Dedifferentiated amniotic fluid mesenchymal stem cell (primary cell): ENCODE results near the gene ORC4.

ENCODE experiments used
- DNase-seq: peaks from one replicate; pipeline ENCODE4 v3.0.0-alpha.2; 2016; ENCODE audit errors: extremely low spot score

Gene ORC4

DNA sequence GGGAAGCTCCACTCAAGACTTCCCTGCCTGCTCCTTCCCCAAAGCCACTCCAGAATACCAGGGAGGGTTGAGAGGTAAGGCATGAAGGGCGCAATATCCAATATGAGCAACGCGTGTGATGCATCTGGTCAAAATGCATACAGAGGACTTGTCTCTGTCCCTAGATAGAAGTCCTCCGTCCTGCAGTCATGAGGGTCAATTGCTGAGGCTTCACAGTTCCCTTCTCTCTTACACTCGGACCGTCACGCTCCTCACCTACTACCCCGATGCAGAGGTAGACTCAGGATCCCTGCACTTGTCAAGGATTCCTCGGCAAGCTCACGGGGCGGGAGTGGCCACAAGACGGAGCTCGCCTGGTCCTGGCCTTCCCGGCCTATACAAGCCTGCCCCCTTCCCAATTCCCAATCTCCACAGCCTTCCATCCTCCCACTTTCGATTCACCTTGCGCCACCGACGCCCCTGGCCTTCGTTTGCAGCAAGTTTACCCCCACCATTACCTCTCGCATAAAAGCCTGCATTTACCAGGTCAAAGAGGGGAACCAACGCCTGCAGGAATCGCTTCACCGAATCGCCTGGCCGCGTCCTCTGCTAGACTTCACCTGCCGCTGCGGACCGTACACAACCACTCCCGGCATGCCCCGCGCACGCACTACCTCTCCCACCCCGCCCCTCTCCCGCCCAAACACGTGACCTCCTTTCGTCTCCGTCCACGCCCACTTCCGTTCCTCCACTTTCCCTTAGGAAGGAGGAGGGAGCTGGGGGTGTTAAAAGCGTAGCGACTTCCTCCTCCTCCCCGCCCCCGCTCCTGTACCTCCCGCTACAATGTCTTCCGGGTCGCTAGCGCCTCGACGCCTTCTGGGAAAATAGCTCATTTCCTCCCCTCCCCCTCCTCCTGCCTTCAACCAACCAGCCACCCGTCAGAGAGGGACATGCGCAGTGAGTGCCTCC lies at the start of gene ORC4:
Gene ORC4, minus strand, starts transcription at position 627 of the 948 bp plus-strand sequence. CDS start 44,779 bp downstream, outside the sequence.
- peak; percentile 100 for DNase-seq

DNA sequence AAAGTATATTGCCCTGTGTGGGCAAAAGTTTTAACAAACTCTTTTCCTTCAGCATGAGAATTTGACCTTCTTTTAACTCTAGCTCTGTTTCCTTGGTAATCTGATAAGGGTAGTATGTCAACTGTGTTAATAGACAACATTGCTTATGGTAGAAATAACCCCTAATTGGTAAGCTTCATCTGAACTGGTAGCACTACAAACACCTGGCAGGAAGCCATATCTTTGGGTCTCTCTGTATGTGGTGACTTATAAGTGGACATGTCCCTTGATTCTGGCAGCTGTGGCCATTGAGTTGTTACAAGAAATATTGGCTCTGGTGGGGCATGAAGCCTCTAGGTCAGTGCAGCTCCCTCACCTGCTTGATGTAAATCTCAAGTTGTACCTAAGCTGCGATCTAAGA lies 47.3 kb upstream of the ORC4 start:
- no peak for DNase-seq

DNA sequence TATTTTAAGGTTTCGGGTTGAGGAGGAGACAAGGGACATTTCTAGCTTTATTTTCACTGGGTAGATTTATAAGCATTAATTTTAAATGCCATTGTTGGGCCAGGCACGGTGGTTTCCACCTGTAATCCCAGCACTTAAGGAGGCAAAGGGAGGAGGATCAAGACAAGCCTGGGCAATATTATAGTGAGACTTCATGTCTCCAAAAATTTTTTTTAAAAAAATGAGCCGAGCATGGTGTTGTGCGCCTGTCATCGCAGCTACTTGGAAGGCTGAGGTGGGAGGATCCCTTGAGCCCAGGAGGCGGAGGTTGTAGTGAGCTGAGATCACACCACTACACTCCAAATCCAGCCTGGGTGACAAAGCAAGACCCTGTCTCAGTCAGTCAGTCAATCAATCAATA lies 45.4 kb upstream of the ORC4 start:
- DNase-seq, result no peak

DNA sequence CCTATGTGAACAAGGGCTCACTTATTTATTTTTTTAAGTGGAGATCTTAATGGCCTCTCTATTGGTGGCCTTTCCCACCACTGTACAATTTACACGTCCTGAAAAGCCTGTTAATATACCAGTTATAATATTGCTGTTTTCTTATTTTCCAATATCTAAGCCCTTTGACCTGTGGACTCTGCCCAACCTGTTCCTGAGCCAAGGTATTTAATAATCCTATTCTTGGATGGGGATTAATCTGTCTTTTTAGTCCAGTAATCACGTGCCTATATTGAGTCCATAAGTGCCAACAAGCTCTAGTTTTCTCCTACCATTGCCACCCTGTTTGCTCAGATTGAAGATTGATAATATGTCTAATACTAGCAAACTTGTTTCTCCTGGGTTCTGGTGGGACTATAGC lies 43.1 kb upstream of the ORC4 start:
- DNase-seq, result no peak

DNA sequence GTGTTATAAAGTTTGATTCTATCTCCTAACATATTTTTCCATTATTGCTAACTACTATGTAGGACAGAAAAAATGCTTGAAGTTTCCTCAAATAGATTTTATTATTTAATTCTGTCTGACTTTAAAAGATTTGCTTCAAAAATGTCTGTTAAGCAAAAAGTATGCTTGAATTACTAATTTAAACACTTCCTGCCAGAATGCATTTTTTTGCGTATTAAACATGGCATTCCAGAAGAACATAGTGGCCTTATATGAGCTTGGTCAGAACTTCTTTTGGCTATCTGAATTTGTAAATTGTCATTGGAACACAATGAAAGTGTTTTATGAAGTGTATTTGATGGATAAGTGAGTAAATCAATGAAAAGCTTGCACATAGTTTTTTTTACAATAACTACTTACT lies 38.1 kb upstream of the ORC4 start:
- DNase-seq, result no peak

DNA sequence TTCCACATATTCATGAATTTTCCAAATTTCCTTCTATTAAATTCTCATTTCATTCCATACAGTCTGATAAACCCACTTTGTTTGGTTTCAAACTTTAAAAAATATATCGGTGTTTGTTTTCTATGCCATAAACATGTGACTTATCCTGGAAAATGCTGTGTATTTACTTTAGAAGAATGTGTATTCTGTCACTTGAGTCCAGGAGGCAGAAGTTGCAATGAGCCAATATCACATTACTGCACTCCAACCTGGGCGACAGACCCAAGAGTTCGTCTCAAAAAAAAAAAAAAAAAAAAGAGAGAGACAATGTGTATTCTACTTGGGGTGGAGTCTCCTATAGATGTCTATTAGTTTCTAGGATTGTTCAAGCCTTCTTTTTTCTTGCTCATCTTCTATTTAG lies 32.1 kb upstream of the ORC4 start:
- no peak for DNase-seq

DNA sequence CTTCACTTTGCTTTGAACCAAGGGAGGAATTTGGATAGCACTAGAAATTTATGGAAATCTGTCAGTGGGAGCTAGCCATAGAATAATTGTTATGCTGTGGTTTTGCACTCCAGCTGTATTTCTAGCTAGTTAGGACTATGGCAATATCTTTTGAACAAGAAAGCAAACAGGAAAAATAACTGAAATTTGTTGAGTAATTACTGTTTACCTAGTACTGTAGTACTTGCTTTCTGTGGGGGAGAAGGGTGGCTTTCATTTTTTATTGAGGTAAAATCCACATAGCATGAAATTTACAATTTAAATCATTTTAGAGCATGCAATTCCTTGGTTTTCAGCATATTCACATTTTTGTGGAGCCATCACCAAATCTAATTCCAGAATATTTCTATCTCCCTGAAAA lies 28.7 kb upstream of the ORC4 start:
- DNase-seq, result no peak

DNA sequence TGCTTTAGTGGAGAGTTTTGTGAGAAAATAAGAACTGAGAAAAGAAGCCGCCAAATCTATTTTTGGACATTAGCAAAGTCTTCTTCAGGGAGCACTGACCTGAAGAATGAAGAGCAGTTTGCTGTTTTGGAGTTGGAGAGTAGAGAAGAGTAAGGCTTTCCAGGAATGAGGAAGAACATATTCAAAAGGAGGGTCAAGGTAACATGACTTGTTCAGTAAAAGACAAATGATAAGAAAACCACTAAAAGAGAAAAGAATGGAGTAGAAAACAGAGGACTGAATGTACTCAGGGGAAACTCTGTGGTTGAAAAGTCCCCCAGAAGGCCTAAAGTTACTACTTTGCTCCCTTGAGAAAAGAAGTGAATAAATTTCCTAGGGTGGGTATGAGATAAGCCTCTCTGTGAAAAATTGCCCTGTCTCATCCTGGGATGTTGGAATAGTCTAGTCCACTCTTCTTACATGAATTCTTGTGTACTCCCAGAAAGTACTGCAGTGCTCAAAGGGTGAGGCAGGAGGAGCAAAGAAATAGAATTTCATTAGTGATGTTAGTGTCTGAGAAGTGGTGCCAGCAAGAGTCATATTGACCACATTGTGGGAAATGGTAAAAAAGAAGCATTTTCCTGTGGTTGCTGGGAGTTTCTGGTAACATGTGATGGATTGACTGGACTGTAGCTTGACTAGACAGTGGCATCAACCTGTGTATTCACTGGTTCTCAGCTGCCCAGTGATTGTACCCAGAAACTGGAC lies 28.1 kb upstream of the ORC4 start:
- DNase-seq, result no peak

DNA sequence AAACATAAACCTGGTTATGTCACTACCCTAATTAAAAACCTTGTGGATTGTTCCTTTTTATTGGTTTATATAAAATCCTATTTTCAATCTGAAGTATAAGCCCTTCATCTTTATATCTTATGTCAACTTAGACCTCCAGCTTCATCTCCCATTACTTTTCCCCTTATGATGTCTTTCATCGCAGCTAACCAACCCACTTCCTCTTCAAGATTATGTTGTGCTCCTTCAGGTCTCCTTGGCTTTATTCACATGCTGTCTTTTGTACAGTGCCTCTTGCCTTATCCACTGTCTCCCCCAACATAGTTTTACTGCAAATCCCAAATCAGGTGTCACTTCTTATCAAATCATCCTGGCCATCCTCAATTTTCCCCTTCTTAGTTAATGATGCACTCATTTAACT lies 26.3 kb upstream of the ORC4 start:
- no peak for DNase-seq

DNA sequence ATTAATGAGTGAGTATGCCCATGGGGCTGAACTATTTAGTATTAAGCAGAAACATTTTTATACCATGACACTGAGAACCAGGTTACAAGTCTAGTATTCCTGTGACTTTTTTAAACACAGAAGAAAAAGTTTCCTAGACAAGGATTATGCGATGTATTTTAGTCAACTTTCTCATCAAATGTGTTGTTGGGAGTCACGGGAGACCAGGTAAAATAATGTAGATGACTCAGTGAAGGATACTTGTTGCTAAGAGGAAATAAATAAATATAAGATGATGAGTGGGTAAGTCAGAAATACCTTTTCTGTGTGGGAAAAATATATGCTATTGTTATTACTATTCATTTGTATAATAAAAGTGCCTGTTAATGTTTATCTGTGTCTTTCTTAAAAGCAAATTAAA lies 23.8 kb upstream of the ORC4 start:
- no peak for DNase-seq

DNA sequence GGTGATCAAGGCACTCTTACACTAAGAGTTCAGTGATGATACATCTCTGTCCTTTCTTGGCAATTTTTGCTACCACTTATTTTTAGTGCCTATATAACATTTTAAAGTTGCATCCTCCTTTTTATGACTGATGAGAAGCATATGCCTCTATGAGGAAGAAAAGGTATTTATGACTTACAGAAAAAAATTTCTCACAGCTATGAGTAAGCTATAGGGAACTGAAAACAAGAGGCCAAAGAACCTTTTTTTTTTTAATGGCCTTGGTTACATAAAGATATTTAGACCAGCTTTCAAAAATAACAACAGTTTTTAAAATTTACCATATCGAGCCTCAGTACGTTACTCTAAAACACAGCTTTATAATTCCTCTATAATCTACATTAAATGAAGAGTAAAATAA lies 21.7 kb upstream of the ORC4 start:
- no peak for DNase-seq

DNA sequence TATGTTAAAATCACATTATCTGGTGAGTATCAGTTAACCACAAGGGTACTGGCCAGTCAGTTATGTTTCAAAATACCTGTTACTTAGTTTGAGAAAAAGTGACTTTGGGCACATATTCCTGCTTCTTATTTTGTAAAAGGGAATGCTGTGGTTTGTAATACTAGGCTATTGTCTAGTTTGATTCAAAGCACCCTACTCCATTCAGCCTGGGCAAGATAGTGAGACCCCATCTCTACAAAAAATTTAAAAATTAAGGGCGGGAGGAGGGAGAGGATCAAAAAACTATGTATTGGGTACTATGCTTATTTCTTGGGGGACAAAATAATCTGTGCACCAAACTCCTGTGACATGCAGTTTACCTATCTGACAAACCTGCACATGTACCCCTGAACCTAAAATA lies 19.2 kb upstream of the ORC4 start:
- DNase-seq, result no peak

DNA sequence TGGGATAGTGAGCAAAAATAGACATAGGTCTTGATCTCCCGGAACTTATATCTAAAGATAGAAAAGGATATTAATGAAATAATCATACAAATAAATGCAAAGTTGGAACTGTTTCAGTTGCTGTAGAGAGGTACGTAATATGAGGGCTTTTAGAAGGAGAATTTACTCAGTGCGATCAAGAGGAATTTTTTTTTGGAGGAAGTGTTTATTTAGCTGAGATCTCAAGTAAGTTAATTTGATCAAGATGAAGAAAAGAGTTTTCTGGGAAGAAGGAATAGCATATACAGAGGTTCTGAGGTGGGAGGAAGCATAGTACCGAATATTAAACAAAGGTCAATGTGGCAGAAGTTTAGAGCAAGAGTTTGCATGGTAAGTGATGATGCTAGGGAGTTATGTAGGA lies 11.7 kb upstream of the ORC4 start:
- DNase-seq, result no peak

DNA sequence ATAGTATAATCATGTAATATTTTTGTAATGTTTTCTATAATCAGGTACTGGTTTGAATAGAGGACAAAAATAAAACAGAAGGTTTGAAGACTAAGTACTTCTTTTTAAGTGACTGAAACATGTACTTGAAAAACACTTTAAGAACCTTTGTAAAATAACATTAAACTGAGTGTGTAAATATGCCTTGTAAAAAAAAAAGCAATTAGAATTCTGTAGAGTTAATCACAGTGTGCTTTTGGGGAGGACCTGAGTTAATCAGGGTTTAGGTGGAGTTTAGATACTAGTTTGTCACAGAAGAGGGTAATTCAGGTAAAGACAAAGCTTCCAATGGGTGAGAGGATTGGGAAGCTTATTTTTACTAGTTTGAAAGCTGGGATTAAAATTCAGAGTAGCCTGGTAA lies 10.6 kb upstream of the ORC4 start:
- no peak for DNase-seq

DNA sequence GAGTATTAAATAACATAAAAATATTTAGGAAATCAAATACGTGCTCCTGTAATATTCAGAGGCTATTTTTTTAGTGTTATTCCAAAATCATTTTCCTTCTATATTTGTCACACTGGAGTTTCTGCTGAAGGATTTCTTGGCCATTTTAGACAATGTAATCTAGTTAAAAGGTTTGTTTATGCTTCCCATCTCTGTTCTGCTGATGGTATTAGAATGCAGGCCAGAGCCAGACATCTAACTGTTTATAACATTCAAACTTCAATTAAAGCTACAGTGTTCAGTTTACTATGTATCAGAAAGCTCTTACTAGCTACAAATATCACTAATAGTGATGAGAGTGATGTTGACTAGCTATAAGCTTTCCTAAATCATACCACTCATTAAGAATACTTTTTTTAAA lies 8.2 kb upstream of the ORC4 start:
- no peak for DNase-seq

DNA sequence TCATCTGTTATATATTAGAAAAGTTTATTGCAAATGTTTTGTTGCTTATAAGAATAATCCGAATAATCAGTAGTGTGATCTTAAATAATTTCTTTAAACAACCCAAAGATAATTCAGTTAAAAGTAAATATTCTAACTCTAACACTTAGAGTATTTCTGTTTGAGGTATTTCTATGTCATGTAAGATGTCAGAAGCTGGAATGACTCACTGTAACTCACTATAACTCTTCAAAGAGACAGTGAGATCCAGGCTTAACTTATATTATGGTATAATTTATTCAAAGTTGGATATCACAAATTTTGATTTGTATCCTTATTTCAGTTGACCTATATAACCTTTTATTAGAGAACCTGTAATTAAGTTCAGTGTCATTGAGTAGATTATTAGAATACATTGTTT lies 7.3 kb upstream of the ORC4 start:
- no peak for DNase-seq

DNA sequence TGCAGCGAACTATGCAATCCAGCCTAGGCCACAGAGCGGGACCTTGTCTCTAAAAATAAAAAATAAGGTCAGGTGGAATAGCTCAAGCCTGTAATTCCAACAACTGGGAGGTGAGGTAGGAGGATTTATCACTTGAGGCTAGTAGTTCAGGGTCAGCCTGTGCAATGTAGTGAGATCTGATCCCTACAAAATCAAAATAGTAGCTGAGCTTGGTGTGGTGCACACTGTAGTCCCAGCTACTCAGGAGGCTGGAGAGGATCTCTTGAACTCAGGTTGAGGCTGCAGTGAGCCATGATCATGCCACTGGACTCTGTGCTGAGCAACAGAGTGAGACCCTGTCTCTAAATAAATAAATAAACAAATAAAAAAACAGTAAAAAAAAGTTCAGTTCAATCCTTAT lies 6.0 kb upstream of the ORC4 start:
- DNase-seq, result no peak

DNA sequence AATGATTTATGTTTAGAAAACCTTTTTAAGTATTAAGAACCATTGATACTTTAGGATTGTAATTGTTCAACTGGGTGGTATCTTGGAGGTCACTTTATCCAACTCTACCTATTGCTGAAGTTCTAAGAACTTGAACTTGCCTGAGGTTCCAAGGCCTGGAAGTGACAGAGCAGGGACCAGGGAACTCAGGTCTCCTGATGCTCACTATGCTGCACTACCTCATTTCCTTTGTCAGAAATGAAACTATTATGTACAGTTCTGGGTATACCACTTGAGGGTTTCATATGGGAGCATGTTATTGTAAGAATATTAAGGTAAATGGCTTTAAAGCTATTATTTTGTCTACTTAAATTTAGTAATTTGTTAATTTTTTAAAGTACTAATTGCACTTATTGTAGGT lies 3.3 kb upstream of the ORC4 start:
- DNase-seq, result no peak

DNA sequence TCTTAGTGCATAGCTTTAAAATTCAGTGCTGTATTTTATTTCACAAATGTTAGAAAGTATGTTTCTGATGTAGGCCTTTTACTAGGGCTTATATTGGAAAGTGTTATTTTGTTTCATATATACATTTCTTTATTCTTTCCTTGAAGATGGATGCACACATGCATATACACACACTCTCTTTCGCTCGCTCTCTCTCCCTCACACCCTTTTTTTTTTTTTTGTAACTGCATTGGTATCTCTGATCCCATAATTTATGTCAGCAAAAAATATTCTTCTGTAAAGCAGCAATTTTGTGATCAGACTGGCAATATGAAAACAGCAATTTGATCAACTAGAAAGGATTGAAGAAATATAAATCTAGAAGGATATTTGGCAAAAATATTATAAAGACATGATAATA lies 2.3 kb upstream of the ORC4 start:
- DNase-seq, result no peak

DNA sequence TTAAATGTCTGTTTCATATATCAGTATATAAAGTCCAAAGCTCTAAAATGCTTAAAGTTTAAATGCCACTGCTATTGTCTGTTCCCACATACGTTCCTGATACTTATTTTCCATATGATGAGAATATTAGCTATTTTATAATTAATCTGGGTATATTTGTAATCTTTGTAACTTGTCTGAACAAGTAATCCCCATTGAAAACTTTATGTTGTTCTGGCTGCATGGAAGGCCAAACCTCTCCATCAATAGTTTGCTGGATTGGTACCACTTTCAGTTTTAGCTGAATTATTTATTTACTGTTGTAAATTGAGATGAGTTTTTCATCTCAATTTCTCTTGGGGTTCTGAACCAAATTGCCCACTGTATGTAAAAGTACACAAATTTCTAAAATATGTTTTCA lies 1.8 kb upstream of the ORC4 start:
- DNase-seq, result no peak

DNA sequence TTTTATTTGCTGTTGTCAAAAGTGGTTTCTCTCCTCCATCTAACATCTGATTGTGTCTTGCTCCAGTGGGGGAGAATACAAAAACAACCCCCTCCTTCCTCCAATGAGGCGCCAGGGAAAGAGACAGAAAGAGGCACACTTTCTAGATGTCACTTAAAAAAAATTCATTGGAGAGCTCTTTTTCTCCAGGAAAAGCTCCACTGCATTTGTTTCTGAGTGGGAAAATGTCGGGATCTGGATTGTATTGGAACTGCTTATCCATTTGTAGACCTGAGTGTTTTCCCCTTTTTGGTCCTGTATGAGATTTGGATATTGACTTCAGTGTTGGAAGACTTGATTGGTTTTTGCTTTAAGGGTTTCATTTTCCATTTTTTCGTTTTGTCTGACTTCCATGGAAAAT lies 1.3 kb upstream of the ORC4 start:
- no peak for DNase-seq

DNA sequence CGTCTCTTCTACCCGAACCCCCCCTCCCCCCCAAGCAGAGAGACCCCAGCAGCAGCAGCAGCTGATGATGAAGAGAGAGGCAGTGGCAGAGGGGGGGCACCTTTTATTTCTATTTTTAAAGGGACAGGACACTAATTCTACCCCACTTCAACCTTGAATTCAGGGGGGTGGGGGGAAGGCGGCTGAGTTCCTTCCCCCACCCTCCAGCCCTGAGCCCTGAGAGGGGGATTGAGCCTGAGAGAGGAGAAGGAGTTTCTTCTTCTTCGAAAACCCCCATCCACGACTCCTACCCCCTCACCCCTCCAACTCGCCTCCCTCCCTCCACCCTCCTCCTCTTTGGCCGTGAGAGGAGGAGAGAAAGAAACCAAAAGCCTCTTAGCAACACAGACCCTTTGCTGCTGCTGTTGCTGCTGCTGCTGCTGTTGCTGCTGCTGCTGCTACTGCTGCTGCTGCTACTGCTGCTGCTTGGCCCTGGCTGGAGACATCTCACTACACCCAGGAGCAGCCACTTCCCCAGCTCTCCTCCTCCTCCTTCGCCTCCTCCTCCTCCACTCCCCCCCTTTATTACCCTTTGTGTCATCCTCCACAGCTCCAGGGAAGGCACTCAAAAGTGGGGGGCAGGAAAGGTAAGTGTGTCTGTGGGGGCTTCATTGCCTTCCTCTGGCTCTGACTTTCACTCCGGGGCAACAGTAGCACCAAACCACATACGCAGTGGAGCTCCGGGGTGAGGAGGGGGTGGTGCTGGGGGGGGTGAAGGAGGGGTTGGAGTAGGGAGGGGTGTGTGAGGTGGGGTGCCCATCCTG lies 723 bp upstream of the ORC4 start, which contains the start of gene MBD5:
Gene MBD5, plus strand, starts transcription at position 33 of the 803 bp plus-strand sequence.
- DNase-seq, result peak; percentile 48
